PC-9 (cell line): ENCODE measurements around the gene USP54.

Experiments
- CTCF ChIP-seq: fragments of 200-600 bp; sonication (generic); conservative IDR thresholded peaks from 2 replicates; pipeline ENCODE4 v1.6.1; 2017; ENCODE audit warnings: mixed run types, antibody characterized with exemption, mild to moderate bottlenecking, moderate library complexity
- EZH2 ChIP-seq: fragments of 200-600 bp; sonication (generic); IDR thresholded peaks from 2 replicates; pipeline ENCODE4 v1.8.0; 2017; ENCODE audit warnings: antibody characterized with exemption, low read depth

DNA sequence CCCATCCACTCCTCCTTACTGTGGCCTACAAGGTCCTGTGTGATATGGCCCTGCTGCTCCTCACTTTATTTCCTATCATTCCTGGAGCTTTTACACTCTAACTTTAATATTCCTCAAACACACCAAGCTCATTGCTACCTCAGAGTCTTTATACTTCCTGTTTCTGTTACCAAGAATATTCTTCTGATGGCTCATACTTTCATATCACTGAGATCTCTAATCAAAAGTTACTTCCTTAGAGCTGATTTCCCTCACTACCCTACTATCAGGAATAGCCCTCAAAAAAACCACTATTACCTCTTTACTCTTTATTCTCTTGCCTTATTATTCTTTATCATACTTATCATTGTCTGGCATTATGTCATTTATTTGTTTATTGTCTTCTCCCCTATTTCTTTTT is 89.5 kb downstream of the USP54 start:
- TF ChIP-seq CTCF (no peak), EZH2 (no peak)
